ACC112 (cell line): ENCODE data around the gene CRTAP.
A peak's percentile ranks its signal among the peaks of the same experiment; 100 is the strongest.
"Not testable (repeated sequence)": the region's sequence is repeated elsewhere in the genome, so short reads cannot be mapped to it uniquely, and the experiment has no call there.

Experiments used
- H2AFZ ChIP-seq: fragments of 200-600 bp; sonication (generic); one replicate; pipeline ENCODE4 v1.6.0; 2017; ENCODE audit warnings: antibody characterized with exemption, low read length; ENCODE audit not compliant: unreplicated experiment
- H3K27ac ChIP-seq: fragments of 200-600 bp; sonication (generic); 2 replicates; pipeline ENCODE4 v1.5.1; 2014; ENCODE audit warnings: low read depth, mild to moderate bottlenecking, antibody characterized with exemption, low read length, moderate library complexity
- H3K27me3 ChIP-seq: fragments of 200-600 bp; sonication (generic); 2 replicates; pipeline ENCODE4 v1.6.1; 2014; ENCODE audit warnings: mild to moderate bottlenecking, antibody characterized with exemption, low read length, moderate library complexity, mixed read lengths; ENCODE audit not compliant: insufficient read depth
- H3K36me3 ChIP-seq: fragments of 200-600 bp; sonication (generic); 2 replicates; pipeline ENCODE4 v1.6.1; 2016; ENCODE audit warnings: mild to moderate bottlenecking, antibody characterized with exemption, low read length, moderate library complexity, mixed read lengths; ENCODE audit not compliant: insufficient read depth
- H3K4me1 ChIP-seq: fragments of 200-600 bp; sonication (generic); one replicate; pipeline ENCODE4 v1.6.1; 2016; ENCODE audit warnings: low read length, mixed read lengths; ENCODE audit not compliant: insufficient read depth, unreplicated experiment, control insufficient read depth
- H3K4me3 ChIP-seq: fragments of 200-600 bp; sonication (generic); 2 replicates; pipeline ENCODE4 v1.5.1; 2014; ENCODE audit warnings: mild to moderate bottlenecking, low read depth, low read length
- H3K79me2 ChIP-seq: fragments of 200-600 bp; sonication (generic); one replicate; pipeline ENCODE4 v1.6.0; 2016; ENCODE audit warnings: low read length; ENCODE audit not compliant: control insufficient read depth, unreplicated experiment, insufficient read depth

CRTAP gene

DNA sequence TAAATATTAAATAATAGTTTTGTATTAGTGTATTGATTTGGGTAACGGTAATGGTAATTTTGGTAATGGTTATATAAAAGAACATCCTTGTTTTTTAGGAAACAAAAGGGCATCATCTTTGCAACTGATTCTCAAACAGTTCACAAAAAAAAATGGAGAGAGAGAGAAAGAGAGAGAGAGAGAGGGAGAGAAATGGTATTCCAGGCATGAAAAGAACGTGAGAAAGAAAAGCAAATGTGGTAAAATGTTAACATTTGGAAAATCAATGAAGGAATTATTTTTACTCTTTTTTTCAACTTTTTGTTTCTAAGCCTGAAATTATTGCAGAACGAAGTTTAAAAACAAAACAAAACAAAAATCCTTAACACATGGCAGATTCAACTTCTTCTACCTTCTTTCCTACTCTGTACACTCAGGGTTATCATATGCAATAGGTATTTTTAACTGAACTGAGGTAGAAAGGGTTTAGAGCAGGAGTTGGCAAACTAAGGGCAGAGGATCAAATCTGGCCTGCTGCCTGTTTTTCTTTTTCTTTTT is 14.6 kb upstream of the CRTAP start:
- H3K79me2 ChIP-seq, result peaks cover 19% of the 10 kb centered on the region
- no peak overlapping the region for H3K27ac ChIP-seq
- H3K36me3 ChIP-seq, result 0 out of 2 replicates have a peak, but pooled peaks cover 3% of the 10 kb centered on the region
- no peak overlapping the region for H2AFZ ChIP-seq
- H3K27me3 ChIP-seq, result no peaks in the 10 kb centered on the region
- no peak overlapping the region for H3K4me3 ChIP-seq
- peaks cover 5% of the 10 kb centered on the region for H3K4me1 ChIP-seq

DNA sequence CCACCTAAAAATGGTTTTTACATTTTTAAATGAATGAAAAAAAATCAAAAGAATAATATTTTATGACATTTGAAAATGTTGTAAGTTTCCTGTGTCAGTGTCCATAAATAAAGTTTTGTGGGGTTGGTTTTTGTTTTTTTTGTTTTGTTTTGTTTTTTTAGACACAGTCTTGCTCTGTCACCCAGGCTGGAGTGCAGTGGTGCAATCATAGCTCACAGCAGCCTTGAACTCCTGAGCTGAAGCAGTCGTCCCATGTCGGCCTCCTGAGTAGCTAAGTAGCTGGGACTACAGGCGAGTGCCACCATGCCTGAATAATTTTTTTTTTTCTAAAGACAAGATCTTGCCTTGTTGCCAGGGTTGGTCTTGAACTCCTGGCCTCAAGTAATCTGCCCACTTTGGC is 14.1 kb upstream of the CRTAP start:
- H3K27ac ChIP-seq, result no peak overlapping the region
- H3K4me1 ChIP-seq, result peaks cover 5% of the 10 kb centered on the region
- H3K36me3 ChIP-seq, result no peaks in the 10 kb centered on the region
- H2AFZ ChIP-seq, result no peak overlapping the region
- no peak overlapping the region for H3K4me3 ChIP-seq
- peaks cover 14% of the 10 kb centered on the region for H3K79me2 ChIP-seq
- no peaks in the 10 kb centered on the region for H3K27me3 ChIP-seq

GRCh38 chr3:33100229-33100628 is 13.6 kb upstream of the CRTAP start:
- Histone ChIP-seq H3K27ac (no peak overlapping the region), H3K4me1 (peaks cover 5% of the 10 kb centered on the region), H3K4me3 (no peak overlapping the region)

GRCh38 chr3:33103034-33103433 is 10.8 kb upstream of the CRTAP start:
- H3K79me2 ChIP-seq, result no peaks in the 10 kb centered on the region
- H2AFZ ChIP-seq, result no peak overlapping the region
- no peak overlapping the region for H3K27ac ChIP-seq
- no peak overlapping the region for H3K4me3 ChIP-seq
- H3K27me3 ChIP-seq, result no peaks in the 10 kb centered on the region
- no peaks in the 10 kb centered on the region for H3K4me1 ChIP-seq
- no peaks in the 10 kb centered on the region for H3K36me3 ChIP-seq

More at GRCh38 chr3:33100229-33100628, 13.6 kb upstream of the CRTAP start:
- Histone ChIP-seq H2AFZ (no peak overlapping the region), H3K79me2 (peaks cover 13% of the 10 kb centered on the region), H3K27me3 (no peaks in the 10 kb centered on the region), H3K36me3 (no peaks in the 10 kb centered on the region)

DNA sequence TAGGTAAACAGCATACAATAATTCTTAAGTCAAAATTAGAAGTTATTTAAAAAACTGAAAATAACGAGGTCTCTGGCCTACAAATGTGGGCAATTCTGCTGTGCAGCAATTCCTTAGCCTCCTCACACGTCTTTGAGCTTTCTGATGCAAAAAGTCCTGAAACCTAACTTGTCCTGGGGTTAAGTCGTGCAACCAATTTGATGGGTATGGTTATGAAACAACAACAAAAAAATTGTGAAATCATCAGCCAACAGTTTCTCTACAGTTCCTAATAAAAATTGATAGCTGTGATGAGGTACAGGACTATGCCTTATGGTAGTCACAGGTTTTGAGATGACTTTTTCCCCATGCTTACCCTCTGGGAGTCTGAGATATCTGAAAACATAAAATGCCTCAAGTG is 10.3 kb upstream of the CRTAP start:
- Histone ChIP-seq H3K36me3 (no peaks in the 10 kb centered on the region), H3K4me1 (no peaks in the 10 kb centered on the region), H3K4me3 (no peak overlapping the region), H2AFZ (no peak overlapping the region), H3K27me3 (no peaks in the 10 kb centered on the region), H3K27ac (no peak overlapping the region), H3K79me2 (no peaks in the 10 kb centered on the region)

DNA sequence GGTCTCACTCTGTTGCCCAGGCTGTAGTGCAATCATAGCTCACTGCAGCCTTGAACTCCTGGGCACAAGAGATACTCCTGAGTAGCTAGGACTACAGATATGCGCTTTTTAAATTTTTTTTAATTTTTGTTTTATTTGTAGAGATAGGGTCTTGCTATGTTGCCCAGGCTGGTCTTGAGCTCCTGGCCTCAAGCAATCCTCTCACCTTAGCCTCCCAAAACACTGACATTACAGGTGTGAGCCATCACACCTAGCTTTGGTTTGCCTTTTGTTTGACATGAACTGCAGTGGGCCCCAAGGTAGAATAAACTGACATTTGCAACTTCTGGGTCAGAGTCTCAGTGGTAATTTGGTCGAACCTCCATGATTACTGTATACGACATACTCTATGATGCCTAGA is 9.0 kb upstream of the CRTAP start:
- Histone ChIP-seq H3K4me1 (no peaks in the 10 kb centered on the region), H3K27ac (no peak overlapping the region), H3K27me3 (no peaks in the 10 kb centered on the region), H3K36me3 (no peaks in the 10 kb centered on the region), H3K79me2 (no peaks in the 10 kb centered on the region), H3K4me3 (no peak overlapping the region), H2AFZ (no peak overlapping the region)

DNA sequence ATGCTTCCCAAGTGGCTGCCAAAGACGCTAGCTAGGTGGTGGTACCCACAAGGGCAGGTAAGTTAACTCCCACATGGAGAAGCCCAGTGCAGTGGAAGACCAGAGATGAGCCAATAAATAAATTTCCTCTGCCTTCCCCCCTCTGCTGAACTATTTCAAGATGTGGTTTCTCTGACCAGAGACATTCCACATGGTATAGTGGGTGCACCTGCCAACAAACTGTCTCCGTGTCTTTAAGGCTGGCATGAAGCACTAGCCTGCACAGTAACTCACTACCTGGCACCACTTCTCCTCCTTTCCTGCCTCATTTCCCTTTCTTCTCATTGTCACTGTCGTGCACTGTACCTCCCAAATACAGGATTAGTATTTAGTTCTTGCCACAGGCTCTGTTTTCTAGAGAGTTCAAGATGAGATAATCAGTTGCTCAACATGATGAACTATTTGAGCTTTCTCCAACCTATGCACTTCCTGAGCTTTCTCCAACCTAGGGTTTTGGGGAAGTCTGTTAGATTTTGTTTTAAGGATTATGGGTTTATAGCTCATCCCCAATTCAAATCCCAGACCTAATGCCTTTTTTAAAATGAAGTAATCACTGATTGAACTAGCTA is 8.4 kb upstream of the CRTAP start:
- H2AFZ ChIP-seq, result no peak overlapping the region
- H3K27me3 ChIP-seq, result no peaks in the 10 kb centered on the region
- no peak overlapping the region for H3K27ac ChIP-seq
- H3K4me1 ChIP-seq, result no peaks in the 10 kb centered on the region
- H3K4me3 ChIP-seq, result no peak overlapping the region
- no peaks in the 10 kb centered on the region for H3K36me3 ChIP-seq
- no peaks in the 10 kb centered on the region for H3K79me2 ChIP-seq

- H3K79me2 ChIP-seq, H3K4me1 ChIP-seq, H3K27ac ChIP-seq, H3K36me3 ChIP-seq, H3K27me3 ChIP-seq, H3K4me3 ChIP-seq, H2AFZ ChIP-seq: not testable (repeated sequence)
Measured at GRCh38 chr3:33106854-33107253, 7.0 kb upstream of the CRTAP start.

- Histone ChIP-seq H2AFZ (no peak overlapping the region), H3K27ac (no peak overlapping the region), H3K4me3 (no peak overlapping the region), H3K36me3 (no peaks in the 10 kb centered on the region), H3K4me1 (no peaks in the 10 kb centered on the region), H3K27me3 (no peaks in the 10 kb centered on the region), H3K79me2 (peaks cover 14% of the 10 kb centered on the region)
Measured at GRCh38 chr3:33111581-33111980, 2.2 kb upstream of the CRTAP start.

DNA sequence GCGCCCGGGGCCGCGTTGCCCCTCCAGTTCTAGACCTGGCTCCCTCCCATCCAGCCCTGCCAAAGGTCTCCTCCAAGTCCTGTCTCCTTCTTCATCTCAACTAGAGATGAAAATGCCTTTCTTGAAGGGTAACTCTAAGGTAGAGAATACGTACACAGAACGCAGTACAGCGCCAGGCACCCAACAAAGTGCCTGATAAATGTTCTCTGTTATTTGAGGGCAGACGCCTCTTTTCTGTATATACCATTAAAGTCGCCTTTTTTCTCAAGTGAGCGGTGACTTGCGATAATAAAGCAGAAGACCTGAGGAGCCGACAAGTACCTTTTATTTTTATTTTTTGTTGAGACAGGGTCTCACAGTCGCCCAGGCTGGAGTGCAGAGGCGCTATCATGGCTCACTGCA is 809 bp downstream of the CRTAP start:
- Histone ChIP-seq H3K27me3 (no peaks in the 10 kb centered on the region), H3K79me2 (peaks cover 44% of the 10 kb centered on the region), H3K27ac (peak overlapping the region; percentile 78), H3K36me3 (no peaks in the 10 kb centered on the region), H3K4me3 (peak overlapping the region; percentile 90), H2AFZ (peak overlapping the region; percentile 72), H3K4me1 (peaks cover 7% of the 10 kb centered on the region)

DNA sequence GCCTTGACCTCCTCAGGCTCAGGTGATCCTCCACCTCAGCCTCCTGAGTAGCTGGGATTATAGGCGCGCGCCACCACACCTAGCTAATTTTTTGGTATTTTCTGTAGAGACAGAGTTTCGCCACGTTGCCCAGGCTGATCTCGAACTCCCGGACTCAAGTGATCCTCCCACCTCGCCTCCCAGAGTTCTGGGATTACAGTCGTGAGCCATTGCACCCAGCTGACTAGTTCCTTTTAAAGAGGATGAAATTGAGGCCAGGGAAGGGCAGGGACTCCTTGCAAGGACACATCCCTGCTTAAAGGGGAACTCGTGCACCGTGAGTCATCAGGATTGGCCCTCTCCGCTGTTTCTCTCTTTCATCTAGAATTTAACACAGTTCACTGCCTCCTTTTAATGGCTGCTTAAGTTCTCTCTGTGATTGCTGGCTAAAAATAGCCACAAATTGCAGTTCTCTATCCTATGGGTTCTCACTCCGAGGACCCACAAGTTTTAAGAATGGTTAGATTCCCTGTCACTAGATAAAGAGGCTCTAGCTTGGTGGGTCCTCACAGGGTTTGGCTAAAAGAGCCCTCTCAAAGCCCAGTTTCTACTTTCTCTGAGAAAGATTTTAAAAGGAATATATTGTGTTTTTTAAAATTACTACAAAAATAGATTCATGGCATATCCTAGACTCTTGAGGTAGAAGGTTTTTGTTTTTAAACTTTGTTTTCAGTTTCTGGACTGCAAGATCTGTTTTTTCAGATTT is 1.4 kb downstream of the CRTAP start:
- H3K79me2 ChIP-seq, result peaks cover 48% of the 10 kb centered on the region
- H3K27ac ChIP-seq, result peak overlapping the region; percentile 78
- H3K36me3 ChIP-seq, result 0 out of 2 replicates have a peak, but pooled peaks cover 1% of the 10 kb centered on the region
- H3K4me3 ChIP-seq, result peak overlapping the region; percentile 90
- no peaks in the 10 kb centered on the region for H3K27me3 ChIP-seq
- peak overlapping the region; percentile 54 for H2AFZ ChIP-seq
- peaks cover 9% of the 10 kb centered on the region for H3K4me1 ChIP-seq
